Activated T-helper 17 cell treated with anti-CD3 and anti-CD28 coated beads, Interleukin-2, amount 50 U/mL, for 72 hours (primary cell): Measurements from ENCODE around the gene GOLGA6C. TPM values are rescaled to one million over a fixed set of nuclear protein-coding genes. Genes with fewer than 3 reads are reported as not detected.
"Not testable (repeated sequence)": the region's sequence is repeated elsewhere in the genome, so short reads cannot be mapped to it uniquely, and the experiment has no call there.

ENCODE experiments used
- ATAC-seq: fragments of 150-1000 bp; cut with Tn5 transposase; replicated peaks from 2 replicates; pipeline ENCODE4 v1.10.0; 2021; ENCODE audit warnings: mild to moderate bottlenecking, moderate library complexity
- H3K27ac Mint-ChIP-seq: one replicate; pipeline ENCODE4 v1.8.0; 2022; ENCODE audit warnings: mixed read lengths
- H3K27me3 Mint-ChIP-seq: one replicate; pipeline ENCODE4 v1.8.0; 2022; ENCODE audit warnings: mixed read lengths
- H3K36me3 Mint-ChIP-seq: one replicate; pipeline ENCODE4 v1.8.0; 2022; ENCODE audit warnings: low read depth, mild to moderate bottlenecking, mixed read lengths
- H3K4me1 Mint-ChIP-seq: one replicate; pipeline ENCODE4 v1.8.0; 2022; ENCODE audit warnings: mixed read lengths
- H3K4me3 Mint-ChIP-seq: one replicate; pipeline ENCODE4 v1.8.0; 2022; ENCODE audit warnings: mild to moderate bottlenecking, mixed read lengths
- H3K9me3 Mint-ChIP-seq: one replicate; pipeline ENCODE4 v1.8.0; 2022; ENCODE audit warnings: mixed read lengths
- total RNA-seq, 2 donors: library from RNA; stranded (reverse); gene quantifications; one replicate each; pipeline ENCODE4 v1.2.3, GENCODE V29; 2022

The GOLGA6C gene
- total RNA-seq, 2 donors from 2014 or later = not detected

GRCh38 chr15:75223688-75224087, 34.4 kb upstream of the GOLGA6C start:
- Mint-ChIP-seq H3K27ac (no peak overlapping the region), H3K9me3 (no peaks in the 10 kb centered on the region), H3K4me3 (no peak overlapping the region), H3K27me3 (peaks cover 11% of the 10 kb centered on the region), H3K4me1 (no peaks in the 10 kb centered on the region), H3K36me3 (no peaks in the 10 kb centered on the region)
- ATAC-seq = no peak

- ATAC-seq = no peak
- H3K4me1 Mint-ChIP-seq = no peaks in the 10 kb centered on the region
- peaks cover 11% of the 10 kb centered on the region for H3K27me3 Mint-ChIP-seq
- no peak overlapping the region for H3K27ac Mint-ChIP-seq
- H3K4me3 Mint-ChIP-seq = no peak overlapping the region
- H3K36me3 Mint-ChIP-seq = no peaks in the 10 kb centered on the region
- H3K9me3 Mint-ChIP-seq = no peaks in the 10 kb centered on the region
Measured at GRCh38 chr15:75224281-75224680, 33.9 kb upstream of the GOLGA6C start.

- not testable (repeated sequence) for H3K36me3 Mint-ChIP-seq
Measured at GRCh38 chr15:75225102-75225836, 32.9 kb upstream of the GOLGA6C start.

GRCh38 chr15:75225951-75226732, 32.0 kb upstream of the GOLGA6C start:
- no peak overlapping the region for H3K27ac Mint-ChIP-seq
- H3K4me1 Mint-ChIP-seq = no peaks in the 10 kb centered on the region
- no peaks in the 10 kb centered on the region for H3K36me3 Mint-ChIP-seq
- H3K4me3 Mint-ChIP-seq = no peak overlapping the region
- no peaks in the 10 kb centered on the region for H3K9me3 Mint-ChIP-seq
- ATAC-seq = no peak
- H3K27me3 Mint-ChIP-seq = peaks cover 11% of the 10 kb centered on the region

More at GRCh38 chr15:75225102-75225836, 32.9 kb upstream of the GOLGA6C start:
- H3K27ac Mint-ChIP-seq, ATAC-seq, H3K9me3 Mint-ChIP-seq, H3K4me1 Mint-ChIP-seq, H3K4me3 Mint-ChIP-seq: not testable (repeated sequence)
- H3K27me3 Mint-ChIP-seq = peaks cover 11% of the 10 kb centered on the region

GRCh38 chr15:75227112-75227511, 31.0 kb upstream of the GOLGA6C start:
- not testable (repeated sequence) for H3K27ac Mint-ChIP-seq, H3K9me3 Mint-ChIP-seq, ATAC-seq, H3K4me1 Mint-ChIP-seq, H3K4me3 Mint-ChIP-seq, H3K36me3 Mint-ChIP-seq
- H3K27me3 Mint-ChIP-seq = peaks cover 14% of the 10 kb centered on the region

GRCh38 chr15:75227663-75228280, 30.4 kb upstream of the GOLGA6C start:
- H3K27ac Mint-ChIP-seq = no peak overlapping the region
- no peaks in the 10 kb centered on the region for H3K9me3 Mint-ChIP-seq
- H3K4me1 Mint-ChIP-seq = no peaks in the 10 kb centered on the region
- ATAC-seq = no peak
- peaks cover 21% of the 10 kb centered on the region for H3K27me3 Mint-ChIP-seq
- no peak overlapping the region for H3K4me3 Mint-ChIP-seq
- H3K36me3 Mint-ChIP-seq = no peaks in the 10 kb centered on the region

- H3K4me3 Mint-ChIP-seq = no peak overlapping the region
- H3K9me3 Mint-ChIP-seq = no peaks in the 10 kb centered on the region
- no peak overlapping the region for H3K27ac Mint-ChIP-seq
- H3K4me1 Mint-ChIP-seq = no peaks in the 10 kb centered on the region
- ATAC-seq = no peak
- no peaks in the 10 kb centered on the region for H3K36me3 Mint-ChIP-seq
- H3K27me3 Mint-ChIP-seq = peaks cover 22% of the 10 kb centered on the region
Measured at GRCh38 chr15:75228787-75229186, 29.3 kb upstream of the GOLGA6C start.

GRCh38 chr15:75229191-75230015, 28.7 kb upstream of the GOLGA6C start:
- peaks cover 22% of the 10 kb centered on the region for H3K27me3 Mint-ChIP-seq
- no peak for ATAC-seq
- no peak overlapping the region for H3K4me3 Mint-ChIP-seq
- H3K36me3 Mint-ChIP-seq = no peaks in the 10 kb centered on the region
- H3K27ac Mint-ChIP-seq = no peak overlapping the region
- no peaks in the 10 kb centered on the region for H3K4me1 Mint-ChIP-seq
- no peaks in the 10 kb centered on the region for H3K9me3 Mint-ChIP-seq

- no peak overlapping the region for H3K4me3 Mint-ChIP-seq
- H3K27me3 Mint-ChIP-seq = peaks cover 22% of the 10 kb centered on the region
- ATAC-seq = no peak
- no peaks in the 10 kb centered on the region for H3K36me3 Mint-ChIP-seq
- no peaks in the 10 kb centered on the region for H3K4me1 Mint-ChIP-seq
- no peak overlapping the region for H3K27ac Mint-ChIP-seq
- H3K9me3 Mint-ChIP-seq = no peaks in the 10 kb centered on the region
Measured at GRCh38 chr15:75230016-75230343, 28.2 kb upstream of the GOLGA6C start.

GRCh38 chr15:75230551-75231371, 27.4 kb upstream of the GOLGA6C start:
- Mint-ChIP-seq H3K4me1 (no peaks in the 10 kb centered on the region), H3K9me3 (no peaks in the 10 kb centered on the region), H3K4me3 (no peak overlapping the region), H3K27ac (no peak overlapping the region), H3K36me3 (no peaks in the 10 kb centered on the region), H3K27me3 (peaks cover 22% of the 10 kb centered on the region)
- ATAC-seq = no peak

- Mint-ChIP-seq H3K4me3 (no peak overlapping the region), H3K27me3 (peaks cover 22% of the 10 kb centered on the region), H3K27ac (no peak overlapping the region), H3K9me3 (no peaks in the 10 kb centered on the region), H3K36me3 (no peaks in the 10 kb centered on the region), H3K4me1 (no peaks in the 10 kb centered on the region)
- no peak for ATAC-seq
Measured at GRCh38 chr15:75231836-75232235, 26.3 kb upstream of the GOLGA6C start.

- H3K27ac Mint-ChIP-seq = no peak overlapping the region
Measured at GRCh38 chr15:75232252-75232813, 25.8 kb upstream of the GOLGA6C start.

GRCh38 chr15:75232826-75233503, 25.2 kb upstream of the GOLGA6C start:
- peaks cover 16% of the 10 kb centered on the region for H3K27me3 Mint-ChIP-seq

More at GRCh38 chr15:75232252-75232813, 25.8 kb upstream of the GOLGA6C start:
- no peaks in the 10 kb centered on the region for H3K9me3 Mint-ChIP-seq
- peaks cover 19% of the 10 kb centered on the region for H3K27me3 Mint-ChIP-seq
- no peaks in the 10 kb centered on the region for H3K36me3 Mint-ChIP-seq
- ATAC-seq = no peak
- H3K4me3 Mint-ChIP-seq = no peak overlapping the region
- no peaks in the 10 kb centered on the region for H3K4me1 Mint-ChIP-seq

More at GRCh38 chr15:75232826-75233503, 25.2 kb upstream of the GOLGA6C start:
- Mint-ChIP-seq H3K36me3 (no peaks in the 10 kb centered on the region), H3K9me3 (no peaks in the 10 kb centered on the region), H3K27ac (no peak overlapping the region), H3K4me1 (no peaks in the 10 kb centered on the region), H3K4me3 (no peak overlapping the region)
- ATAC-seq = no peak
